ENCODE data around the gene HNRNPUL1.

HNRNPUL1 gene

DNA sequence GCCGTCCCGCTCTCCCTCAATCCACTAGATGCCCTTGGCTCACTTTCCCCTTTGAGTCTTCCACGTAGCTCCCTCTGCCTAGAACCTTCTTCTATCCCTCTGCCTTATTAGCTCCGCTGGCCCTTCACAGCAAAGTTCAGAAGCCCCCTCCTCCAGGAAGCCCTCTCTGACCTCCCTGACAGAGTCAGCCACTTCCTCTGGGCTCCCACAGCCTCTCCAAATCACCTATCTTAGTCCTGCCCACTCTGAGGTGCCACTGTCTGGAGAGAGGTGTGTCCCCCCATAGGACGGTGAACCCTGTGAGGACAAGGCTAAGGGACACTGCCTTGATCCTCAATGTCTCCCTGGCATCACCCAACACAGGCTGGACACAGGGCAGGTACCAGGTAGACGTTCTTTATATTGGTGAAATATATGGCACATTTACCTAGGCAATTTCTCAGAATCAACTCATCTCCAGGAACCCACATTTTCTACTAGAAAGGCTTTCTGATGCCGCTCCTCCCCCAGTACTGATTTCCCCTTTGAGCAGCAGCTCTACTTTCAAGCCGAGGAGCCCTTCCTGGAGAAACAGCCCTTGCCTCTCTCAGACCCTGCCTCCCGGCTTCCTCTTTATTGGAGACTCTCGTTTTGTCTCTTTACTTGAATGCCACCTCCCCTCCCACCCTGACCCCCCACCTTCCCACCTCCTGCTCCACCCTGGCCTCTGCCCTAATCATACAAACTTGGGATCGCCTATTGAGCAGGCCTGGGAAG lies 93.0 kb downstream of the HNRNPUL1 start:
- ATAC-seq (ENCODE audit: low read depth), result no peak
- H3K36me3 ChIP-seq (ENCODE audit: low read depth), result no peaks in the 10 kb centered on the region
- H3K27ac ChIP-seq (ENCODE audit: poor library complexity, severe bottlenecking), result no peak overlapping the region
- no peak overlapping the region for H3K4me3 ChIP-seq (ENCODE audit: severe bottlenecking)
- TF ChIP-seq, protein P1, sequence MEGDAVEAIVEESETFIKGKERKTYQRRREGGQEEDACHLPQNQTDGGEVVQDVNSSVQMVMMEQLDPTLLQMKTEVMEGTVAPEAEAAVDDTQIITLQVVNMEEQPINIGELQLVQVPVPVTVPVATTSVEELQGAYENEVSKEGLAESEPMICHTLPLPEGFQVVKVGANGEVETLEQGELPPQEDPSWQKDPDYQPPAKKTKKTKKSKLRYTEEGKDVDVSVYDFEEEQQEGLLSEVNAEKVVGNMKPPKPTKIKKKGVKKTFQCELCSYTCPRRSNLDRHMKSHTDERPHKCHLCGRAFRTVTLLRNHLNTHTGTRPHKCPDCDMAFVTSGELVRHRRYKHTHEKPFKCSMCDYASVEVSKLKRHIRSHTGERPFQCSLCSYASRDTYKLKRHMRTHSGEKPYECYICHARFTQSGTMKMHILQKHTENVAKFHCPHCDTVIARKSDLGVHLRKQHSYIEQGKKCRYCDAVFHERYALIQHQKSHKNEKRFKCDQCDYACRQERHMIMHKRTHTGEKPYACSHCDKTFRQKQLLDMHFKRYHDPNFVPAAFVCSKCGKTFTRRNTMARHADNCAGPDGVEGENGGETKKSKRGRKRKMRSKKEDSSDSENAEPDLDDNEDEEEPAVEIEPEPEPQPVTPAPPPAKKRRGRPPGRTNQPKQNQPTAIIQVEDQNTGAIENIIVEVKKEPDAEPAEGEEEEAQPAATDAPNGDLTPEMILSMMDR (IDR thresholded peaks at IDR 0.05; ENCODE audit: poor library complexity, severe bottlenecking), result no peak
- H3K4me1 ChIP-seq (ENCODE audit: insufficient read depth, poor library complexity, severe bottlenecking), result no peaks in the 10 kb centered on the region
- H3K27me3 ChIP-seq (ENCODE audit: insufficient read depth, poor library complexity, severe bottlenecking), result no peaks in the 10 kb centered on the region
- DNase-seq (ENCODE audit: low spot score), result no peak
- no peaks in the 10 kb centered on the region for H3K9me3 ChIP-seq (ENCODE audit: severe bottlenecking)

Data from RWPE2 (cell line).